GM18870 (cell line): ENCODE measurements around the gene CMTM4.
"Not testable (repeated sequence)": the region's sequence is repeated elsewhere in the genome, so short reads cannot be mapped to it uniquely, and the experiment has no call there.

ENCODE experiments used
- ATAC-seq: cut with Tn5 transposase; IDR thresholded peaks from one replicate; pipeline ENCODE4 v1.9.1; 2021; ENCODE audit warnings: moderate library complexity; ENCODE audit not compliant: unreplicated experiment

The CMTM4 gene

DNA sequence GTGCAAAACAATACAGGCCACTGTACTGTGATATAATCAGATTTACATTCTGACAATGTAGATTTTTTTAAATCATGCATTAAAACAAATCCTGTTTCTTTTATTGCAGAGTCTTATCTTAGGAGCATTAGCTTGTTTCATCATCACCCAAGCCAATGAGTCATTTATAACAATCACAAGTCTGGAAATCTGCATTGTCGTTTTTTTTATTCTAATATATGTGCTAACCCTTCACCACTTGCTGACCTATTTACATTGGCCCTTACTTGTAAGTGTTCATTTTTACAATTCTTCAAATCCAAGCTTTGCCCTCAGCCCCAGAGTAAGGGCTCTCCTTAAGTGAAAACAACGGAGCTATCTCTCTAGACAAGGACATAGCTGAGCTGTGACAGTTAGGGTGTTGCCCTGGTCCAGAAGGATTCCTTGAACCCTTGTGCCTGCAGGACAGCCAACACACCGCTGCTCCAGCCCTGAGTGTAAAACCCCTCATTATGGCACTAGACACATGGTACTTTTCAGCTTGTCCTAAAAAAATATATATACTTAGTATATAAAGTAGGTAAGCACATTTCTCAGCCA is 126.6 kb downstream of the CMTM4 start:
- no peak for ATAC-seq

DNA sequence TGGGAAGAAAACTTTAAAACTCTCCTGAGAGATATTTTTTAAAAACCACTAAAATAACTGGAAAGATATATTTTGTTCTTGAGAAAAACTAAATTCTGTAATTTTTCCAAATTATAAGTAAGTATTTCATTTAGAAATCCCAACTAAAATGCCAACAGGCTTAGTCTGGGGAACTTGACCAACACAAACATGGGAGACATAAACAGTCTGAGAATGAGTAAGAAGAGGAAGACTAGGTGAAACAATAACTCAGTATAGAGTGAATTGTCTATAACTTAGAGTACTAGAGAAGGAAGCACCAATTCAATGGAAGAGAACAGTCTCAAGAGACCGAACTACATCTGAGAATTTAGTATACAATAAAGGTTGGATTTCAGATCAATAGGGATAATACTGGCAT is 127.4 kb downstream of the CMTM4 start:
- no peak for ATAC-seq

DNA sequence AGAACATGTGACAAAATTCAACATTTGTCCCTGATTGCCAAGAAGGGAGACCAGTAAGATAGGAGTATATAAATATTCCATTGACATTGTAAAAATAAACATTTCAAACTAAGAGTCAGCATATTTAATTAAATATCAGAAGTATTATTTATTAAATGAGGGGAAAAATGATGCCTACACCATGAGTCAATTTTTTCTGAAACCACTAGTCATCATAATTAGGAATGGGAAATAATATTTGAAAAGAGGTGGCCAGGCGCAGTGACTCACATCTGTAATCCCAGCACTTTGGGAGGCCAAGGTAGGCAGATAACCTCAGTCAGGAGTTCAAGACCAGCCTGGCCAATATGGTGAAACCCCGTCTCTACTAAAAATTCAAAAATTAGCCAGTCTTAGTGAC is 128.2 kb downstream of the CMTM4 start:
- no peak for ATAC-seq

DNA sequence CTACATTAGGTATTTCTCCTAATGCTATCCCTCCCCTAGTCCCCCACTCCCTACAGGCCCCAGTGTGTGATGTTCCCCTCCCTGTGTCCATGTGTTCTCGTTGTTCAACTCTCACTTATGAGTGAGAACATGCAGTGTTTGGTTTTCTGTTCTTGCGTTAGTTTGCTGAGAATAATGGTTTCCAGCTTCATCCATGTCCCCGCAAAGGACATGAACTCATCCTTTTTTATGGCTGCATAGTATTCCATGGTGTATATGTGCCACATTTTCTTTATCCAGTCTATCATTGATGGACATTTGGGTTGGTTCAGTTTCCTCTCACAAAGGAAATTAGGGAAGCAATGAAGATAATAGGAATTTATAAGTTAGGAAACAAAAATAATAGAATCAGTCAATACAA is 129.3 kb downstream of the CMTM4 start:
- ATAC-seq: not testable (repeated sequence)

DNA sequence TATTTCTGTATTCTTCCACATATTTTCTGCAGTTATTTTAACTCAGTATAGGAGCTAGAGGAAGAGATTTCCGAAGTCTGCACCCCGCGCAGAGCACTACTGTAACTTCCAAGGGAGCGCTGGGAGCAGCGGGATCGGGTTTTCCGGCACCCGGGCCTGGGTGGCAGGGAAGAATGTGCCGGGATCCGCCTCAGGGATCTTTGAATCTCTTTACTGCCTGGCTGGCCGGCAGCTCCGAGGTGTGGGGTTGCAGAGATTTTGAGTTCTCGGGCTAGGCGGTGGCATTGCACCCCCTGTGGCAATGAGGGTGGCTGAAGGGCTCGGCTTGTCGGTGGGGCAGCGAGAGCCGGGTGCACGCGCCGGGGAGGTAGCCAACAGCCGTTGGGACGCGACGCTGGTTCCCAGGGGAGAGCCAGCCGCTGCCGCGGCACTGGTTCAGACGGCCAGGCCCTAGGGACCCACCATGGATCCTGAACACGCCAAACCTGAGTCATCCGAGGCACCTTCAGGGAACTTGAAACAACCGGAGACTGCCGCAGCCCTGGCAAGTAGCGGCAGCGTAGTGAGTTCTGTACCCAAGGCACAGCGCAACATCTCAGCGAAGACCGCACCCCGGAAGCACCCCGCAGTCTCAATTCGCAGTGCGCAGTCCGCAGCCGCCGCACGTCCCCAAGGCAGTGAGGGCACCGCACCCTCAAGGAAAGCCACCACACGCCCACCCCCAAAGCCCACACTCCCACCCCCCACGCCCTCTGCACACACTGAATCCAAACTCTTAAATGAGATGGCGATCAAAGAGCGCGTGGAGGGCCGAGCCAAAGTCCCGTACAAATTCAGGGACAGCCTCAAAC is 130.3 kb downstream of the CMTM4 start, which contains the start of gene CMTM1:
Gene CMTM1, plus strand, starts transcription at position 389 of the 851 bp plus-strand sequence. Its CDS starts 75 bp downstream, at position 464.
- ATAC-seq: no peak
